D721Med (cell line): ENCODE data around the gene CERK.

Experiments
- DNase-seq: peaks from one replicate; pipeline ENCODE4 v3.0.0; 2011; ENCODE audit warnings: low spot score; ENCODE audit not compliant: insufficient read length
- FAIRE-seq: peaks from 2 replicates; lab custom pipeline; 2011; peaks lifted over from hg19 to GRCh38; lab: Jason Lieb, UNC
- CTCF ChIP-seq: IDR thresholded peaks from 2 replicates; pipeline ENCODE4 v1.5.1; 2012; ENCODE audit warnings: mild to moderate bottlenecking, control low read depth; ENCODE audit not compliant: insufficient read depth; ENCODE audit errors: missing control alignments

The CERK gene

GRCh38 chr22:46723882-46724281 lies 14.2 kb downstream of the CERK start:
- no peak for TF ChIP-seq CTCF
- FAIRE-seq (no peak), DNase-seq (no peak)

- no peak for FAIRE-seq
- no peak for TF ChIP-seq CTCF
- DNase-seq: no peak
Observed at GRCh38 chr22:46721501-46722085, 16.5 kb downstream of the CERK start.

GRCh38 chr22:46719921-46720320 lies 18.1 kb downstream of the CERK start:
- no peak for FAIRE-seq

GRCh38 chr22:46714550-46714949 lies 23.5 kb downstream of the CERK start:
- no peak for FAIRE-seq
- DNase-seq: no peak

More at GRCh38 chr22:46719921-46720320, 18.1 kb downstream of the CERK start:
- DNase-seq: no peak
- TF ChIP-seq CTCF: no peak

GRCh38 chr22:46712288-46712687 lies 25.8 kb downstream of the CERK start:
- TF ChIP-seq CTCF: no peak
- no peak for FAIRE-seq

More at GRCh38 chr22:46714550-46714949, 23.5 kb downstream of the CERK start:
- no peak for TF ChIP-seq CTCF

GRCh38 chr22:46710806-46711205 lies 27.2 kb downstream of the CERK start:
- DNase-seq (no peak), FAIRE-seq (no peak)
- no peak for TF ChIP-seq CTCF

More at GRCh38 chr22:46712288-46712687, 25.8 kb downstream of the CERK start:
- no peak for DNase-seq

GRCh38 chr22:46708766-46709330 lies 29.2 kb downstream of the CERK start:
- FAIRE-seq: no peak
- no peak for TF ChIP-seq CTCF
- DNase-seq: no peak
